GM12872 (cell line): ENCODE data around the gene AGAP1.
A peak's percentile ranks its signal among the peaks of the same experiment; 100 is the strongest.

ENCODE experiments used
- TF ChIP-seq, protein P1 (sequence below): IDR thresholded peaks from 3 replicates; pipeline ENCODE4 v1.5.1; 2011; ENCODE audit warnings: low read depth, mild to moderate bottlenecking, low read length, moderate library complexity; ENCODE audit not compliant: insufficient read depth

The AGAP1 gene

DNA sequence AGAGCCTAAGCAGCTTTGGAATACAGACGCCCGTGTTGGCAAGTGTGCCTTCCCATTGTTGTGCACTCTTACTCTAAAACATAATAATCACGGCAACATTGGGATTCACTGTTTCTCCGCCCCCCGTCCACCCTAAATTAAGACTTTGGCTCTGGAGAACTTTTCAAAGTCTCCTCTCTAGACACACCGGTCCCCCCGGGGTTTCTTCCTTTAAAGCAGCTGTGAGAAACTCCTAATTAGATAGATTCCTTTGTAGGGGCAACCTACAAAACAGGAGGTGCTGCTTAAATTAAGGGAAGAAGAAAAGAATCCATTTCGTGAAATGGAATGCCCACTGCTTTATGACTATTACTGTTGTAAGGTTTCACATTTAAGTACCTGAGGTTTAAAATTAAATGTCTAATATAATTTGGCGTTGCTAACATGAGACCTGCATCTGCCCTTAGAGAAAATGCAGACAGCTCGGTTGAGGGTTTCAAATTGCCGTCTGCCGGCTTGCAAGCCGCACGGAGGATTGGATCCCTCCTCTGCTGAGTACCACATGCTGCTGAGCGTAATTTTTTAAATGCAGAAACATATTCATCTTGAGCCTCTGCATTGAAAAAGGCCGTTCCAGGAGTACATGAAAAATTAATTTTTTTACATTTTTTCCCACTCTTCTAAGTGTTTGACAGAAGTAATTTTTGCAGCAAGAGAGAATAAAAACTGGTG is 441.1 kb downstream of the AGAP1 start:
- TF ChIP-seq, protein P1, sequence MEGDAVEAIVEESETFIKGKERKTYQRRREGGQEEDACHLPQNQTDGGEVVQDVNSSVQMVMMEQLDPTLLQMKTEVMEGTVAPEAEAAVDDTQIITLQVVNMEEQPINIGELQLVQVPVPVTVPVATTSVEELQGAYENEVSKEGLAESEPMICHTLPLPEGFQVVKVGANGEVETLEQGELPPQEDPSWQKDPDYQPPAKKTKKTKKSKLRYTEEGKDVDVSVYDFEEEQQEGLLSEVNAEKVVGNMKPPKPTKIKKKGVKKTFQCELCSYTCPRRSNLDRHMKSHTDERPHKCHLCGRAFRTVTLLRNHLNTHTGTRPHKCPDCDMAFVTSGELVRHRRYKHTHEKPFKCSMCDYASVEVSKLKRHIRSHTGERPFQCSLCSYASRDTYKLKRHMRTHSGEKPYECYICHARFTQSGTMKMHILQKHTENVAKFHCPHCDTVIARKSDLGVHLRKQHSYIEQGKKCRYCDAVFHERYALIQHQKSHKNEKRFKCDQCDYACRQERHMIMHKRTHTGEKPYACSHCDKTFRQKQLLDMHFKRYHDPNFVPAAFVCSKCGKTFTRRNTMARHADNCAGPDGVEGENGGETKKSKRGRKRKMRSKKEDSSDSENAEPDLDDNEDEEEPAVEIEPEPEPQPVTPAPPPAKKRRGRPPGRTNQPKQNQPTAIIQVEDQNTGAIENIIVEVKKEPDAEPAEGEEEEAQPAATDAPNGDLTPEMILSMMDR: no peak

DNA sequence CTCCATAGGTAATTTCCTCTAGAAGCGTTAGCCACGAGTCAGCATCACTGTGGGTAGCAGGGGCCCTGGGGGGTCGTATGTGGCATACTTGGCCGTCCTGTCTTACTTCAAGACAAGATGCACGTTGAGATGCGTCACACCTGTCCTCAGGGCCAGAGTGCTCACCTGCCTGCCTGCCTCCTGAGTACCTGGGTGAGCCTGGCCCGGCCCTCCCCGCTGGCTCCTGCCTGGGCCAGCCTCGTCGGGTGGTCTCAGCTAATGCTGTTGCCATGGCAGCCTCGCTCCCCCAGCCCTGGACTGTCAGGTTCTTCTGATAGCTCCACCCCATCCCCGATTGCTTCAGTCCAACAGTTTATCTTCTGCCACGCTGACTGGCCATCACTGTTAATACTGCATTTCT is 441.9 kb downstream of the AGAP1 start:
- TF ChIP-seq, protein P1: no peak

DNA sequence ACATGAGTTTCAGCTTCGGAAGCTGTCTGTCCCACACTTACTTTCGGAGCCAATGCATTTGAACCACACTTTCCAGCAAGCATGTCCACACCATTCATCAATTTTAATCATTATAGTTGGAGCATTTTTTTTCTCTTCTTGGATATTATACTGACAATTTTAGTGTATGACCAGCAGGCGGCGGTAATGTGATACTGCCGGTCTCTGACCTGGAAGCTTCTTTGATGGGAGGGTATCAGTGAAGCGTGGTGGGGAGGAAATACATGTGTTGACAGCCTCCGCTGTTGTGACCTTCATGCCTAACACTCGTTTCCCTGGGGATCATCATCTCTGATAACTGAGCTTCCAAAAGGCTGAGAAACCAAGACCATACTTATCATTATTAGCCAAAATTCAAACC is 442.6 kb downstream of the AGAP1 start:
- TF ChIP-seq, protein P1: peak; percentile 49; the same call in 2 of the 3 replicates

DNA sequence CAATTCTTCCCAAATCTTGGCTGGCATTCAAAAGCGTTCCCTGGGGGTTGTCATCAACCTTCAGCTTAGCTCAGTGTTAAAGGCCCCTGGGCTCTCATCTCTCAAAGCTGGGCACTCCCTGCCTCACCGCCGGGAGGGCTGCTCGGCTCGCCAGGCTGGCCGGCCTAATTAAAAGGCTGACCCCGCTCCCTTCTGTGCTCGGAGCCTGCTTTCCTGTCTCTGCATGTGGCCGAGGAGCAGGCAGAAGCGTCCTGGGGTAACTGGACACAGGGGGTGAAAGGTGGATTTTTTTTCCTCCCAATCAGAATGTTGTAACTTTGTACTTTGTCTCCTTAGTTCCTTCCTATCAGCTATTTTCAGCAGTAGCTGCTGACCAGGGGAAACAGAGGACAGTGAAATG is 443.2 kb downstream of the AGAP1 start:
- TF ChIP-seq, protein P1: no peak

DNA sequence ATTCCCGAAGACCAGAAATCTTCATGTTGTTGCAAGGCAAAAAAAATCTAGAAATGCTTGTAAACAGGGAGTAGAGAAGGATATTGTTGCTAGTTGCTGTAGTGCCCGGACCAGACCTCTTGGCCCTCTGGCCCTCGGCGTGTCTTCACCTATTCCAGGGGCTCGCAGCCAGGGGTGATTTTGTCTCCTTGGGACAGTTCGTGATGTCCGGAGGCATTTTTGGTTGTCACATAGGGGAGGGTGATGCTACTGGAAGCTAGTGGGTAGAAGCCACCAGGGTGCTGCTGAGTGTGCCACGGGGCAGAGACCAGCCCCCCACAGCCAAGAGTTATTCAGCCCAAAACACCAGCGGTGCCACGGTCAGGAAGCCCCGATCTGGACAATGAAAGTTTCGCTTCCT is 443.7 kb downstream of the AGAP1 start:
- TF ChIP-seq, protein P1: no peak

DNA sequence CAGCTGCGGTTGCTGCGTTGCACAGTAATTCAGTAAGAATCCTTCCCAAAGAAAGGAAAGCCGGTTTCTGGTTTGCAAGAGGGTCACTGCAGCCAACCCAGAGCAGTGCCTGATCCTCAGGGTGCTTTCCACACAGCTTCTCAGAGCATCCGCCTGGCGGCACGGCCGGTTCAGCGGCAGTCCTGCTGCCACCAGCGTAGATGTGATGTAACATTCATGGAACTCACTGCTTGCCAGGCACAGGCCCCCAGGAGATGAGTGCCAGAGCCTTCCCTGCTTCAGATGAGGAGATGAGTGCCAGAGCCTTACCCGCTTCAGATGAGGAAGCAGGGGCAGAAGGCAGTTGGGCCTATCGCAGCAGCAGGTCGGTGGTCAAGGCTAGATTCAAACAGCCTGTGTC is 444.1 kb downstream of the AGAP1 start:
- TF ChIP-seq, protein P1: no peak

DNA sequence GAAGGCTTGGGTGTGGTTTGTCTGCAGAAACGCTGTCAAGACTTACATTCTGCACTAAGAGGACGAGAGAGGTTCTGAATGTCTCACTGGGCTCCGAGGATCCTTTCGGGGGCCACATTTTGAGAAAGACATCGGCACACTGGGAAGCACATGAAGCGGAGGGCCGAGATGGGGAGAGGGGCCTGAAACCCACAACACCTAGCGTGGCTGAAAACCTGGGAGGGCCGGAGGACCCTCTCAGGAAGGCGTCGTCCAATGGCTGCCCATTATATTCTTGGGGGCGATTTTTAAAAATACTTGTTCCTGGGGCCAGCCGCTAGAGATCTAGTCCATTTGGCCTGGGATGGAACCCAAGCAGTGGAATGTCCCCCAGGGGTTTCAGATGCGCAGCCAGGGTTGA is 444.8 kb downstream of the AGAP1 start:
- TF ChIP-seq, protein P1: no peak

DNA sequence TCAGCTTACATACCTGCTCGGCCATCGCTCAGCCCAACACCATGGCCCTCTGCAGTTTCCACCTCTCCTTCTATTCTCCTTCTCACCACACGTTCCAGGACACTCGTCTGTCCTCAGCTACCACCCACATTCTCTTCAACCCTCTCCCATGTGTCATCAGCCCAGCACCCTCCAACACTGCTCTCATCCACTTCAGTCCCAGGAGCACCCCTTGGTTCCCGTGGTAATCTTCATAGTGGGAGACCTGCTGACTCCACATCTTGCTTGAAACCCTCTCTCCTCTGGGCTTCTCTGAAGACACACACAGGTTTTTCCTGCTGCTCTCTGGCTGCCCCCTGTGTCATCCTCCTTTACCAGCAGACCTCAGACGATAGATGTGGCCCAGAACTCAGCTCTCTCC is 445.6 kb downstream of the AGAP1 start:
- TF ChIP-seq, protein P1: no peak
